ENCODE measurements around the gene ADSS2. TPM values are rescaled to one million over a fixed set of nuclear protein-coding genes. Genes with fewer than 3 reads are reported as not detected.
"Not testable (repeated sequence)": the region's sequence is repeated elsewhere in the genome, so short reads cannot be mapped to it uniquely, and the experiment has no call there.

Gene ADSS2
- total RNA-seq (2014; rRNA removed; shearing (Covaris generic)) = 55.0 and 63.1 TPM in 2 replicates
- polyA plus RNA-seq (2014; cell fraction: nucleus; rRNA removed) = 69.0 and 76.8 TPM in 2 replicates

- no peak for DNase-seq (ENCODE audit: extremely low read depth, low read depth)
Measured at GRCh38 chr1:244451539-244451950, at the start of gene ADSS2. TSS of gene ADSS2 (minus strand) at chr1:244451909. CDS start at chr1:244451817, 92 bp downstream.

DNA sequence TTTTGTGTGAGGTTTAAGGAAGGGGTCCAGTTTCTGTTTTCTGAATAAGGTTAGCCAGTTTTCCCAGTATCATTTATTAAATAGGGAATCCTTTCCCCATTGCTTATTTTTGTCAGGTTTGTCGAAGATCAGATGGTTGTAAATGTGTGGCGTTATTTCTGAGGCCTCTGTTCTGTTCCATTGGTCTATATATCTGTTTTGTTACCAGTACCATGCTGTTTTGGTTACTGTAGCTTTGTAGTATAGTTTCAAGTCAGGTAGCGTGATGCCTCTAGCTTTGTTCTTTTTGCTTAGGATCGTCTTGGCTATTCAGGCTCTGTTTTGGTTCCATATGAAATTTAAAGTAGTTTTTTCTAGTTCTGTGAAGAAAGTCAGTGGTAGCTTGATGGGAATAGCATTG is 48.8 kb upstream of the ADSS2 start:
- DNase-seq (ENCODE audit: extremely low read depth, low read depth) = not testable (repeated sequence)

DNA sequence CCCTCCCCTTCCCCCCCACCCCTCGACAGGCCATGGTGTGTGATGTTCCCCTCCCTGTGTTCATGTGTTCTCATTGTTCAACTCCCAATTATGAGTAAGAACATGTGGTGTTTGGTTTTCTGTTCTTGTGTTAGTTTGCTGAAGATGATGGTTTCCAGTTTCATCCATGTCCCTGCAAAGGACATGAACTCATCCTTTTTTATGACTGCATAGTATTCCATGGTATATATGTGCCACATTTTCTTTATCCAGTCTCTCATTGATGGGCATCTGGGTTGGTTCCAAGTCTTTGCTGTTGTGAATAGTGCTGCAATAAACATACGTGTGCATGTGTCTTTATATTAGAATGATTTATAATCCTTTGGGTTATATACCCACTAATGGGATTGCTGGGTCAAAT is 47.8 kb upstream of the ADSS2 start:
- not testable (repeated sequence) for DNase-seq (ENCODE audit: extremely low read depth, low read depth)

GRCh38 chr1:244497805-244498204 is 46.1 kb upstream of the ADSS2 start:
- DNase-seq (ENCODE audit: extremely low read depth, low read depth) = no peak

DNA sequence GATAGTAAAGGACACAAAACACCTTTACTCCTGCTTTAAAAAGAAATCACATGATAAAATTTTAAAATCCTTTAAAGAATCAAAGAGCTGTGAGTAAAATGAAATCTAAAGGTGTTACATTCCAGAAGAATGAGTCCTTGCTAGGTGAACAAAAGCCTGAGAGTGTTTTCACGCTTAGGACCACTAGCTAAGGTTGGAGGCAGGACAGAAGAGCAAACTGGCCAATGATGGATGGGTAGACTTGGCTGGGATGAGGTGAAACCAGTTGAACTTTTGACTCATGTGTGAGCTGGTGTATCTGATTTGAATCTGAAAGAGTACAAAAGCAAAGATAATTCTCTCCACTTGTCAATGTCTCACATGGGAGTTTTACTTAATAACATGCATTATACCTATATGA is 44.5 kb upstream of the ADSS2 start:
- DNase-seq (ENCODE audit: extremely low read depth, low read depth) = no peak

DNA sequence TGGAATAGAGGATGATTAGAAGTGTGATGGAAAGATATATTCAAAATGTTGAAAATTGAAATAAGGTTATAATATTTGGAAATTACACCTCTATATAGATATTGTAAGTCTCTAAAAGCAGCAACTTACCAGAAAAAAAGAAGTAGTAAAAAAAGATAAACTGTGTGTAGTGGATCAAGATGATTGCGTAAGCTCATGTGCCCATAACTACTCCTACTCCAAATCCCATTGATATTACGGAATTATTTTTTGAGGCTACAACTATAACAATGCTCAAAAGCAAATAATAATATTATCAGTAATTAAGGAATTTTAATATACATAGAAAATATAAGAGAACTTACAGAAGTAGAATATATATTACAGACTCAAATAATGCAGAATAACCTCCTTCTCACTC is 42.9 kb upstream of the ADSS2 start:
- no peak for DNase-seq (ENCODE audit: extremely low read depth, low read depth)

- DNase-seq (ENCODE audit: extremely low read depth, low read depth) = not testable (repeated sequence)
Measured at GRCh38 chr1:244484971-244485370, 33.3 kb upstream of the ADSS2 start.

DNA sequence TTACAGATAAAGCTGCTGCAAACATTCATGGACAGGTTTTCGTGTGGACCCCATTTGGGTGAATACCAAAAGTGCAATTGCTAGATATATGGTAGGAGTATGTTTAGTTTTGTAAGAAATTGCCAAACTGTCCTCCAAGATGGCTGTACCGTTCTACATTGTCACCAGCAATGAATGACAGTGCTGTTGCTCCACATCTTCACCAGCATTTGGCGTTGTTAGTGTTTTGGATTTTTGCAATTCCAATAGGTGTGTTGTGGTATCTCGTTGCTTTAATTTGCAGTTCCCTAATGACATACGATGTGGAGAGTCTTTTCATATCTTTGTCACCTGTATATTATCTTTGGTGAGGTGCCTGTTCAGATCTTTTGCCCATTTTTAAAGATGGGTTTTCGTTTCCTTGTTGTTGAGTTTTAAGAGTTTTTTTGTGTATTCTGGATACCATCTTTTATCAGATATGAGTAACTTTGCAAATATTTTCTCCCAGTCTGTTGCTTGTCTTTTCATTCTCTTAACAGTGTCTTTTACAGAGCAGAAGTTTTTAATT is 21.4 kb upstream of the ADSS2 start:
- DNase-seq (ENCODE audit: extremely low read depth, low read depth) = no peak

GRCh38 chr1:244466724-244467123 is 15.0 kb upstream of the ADSS2 start:
- no peak for DNase-seq (ENCODE audit: extremely low read depth, low read depth)

- DNase-seq (ENCODE audit: extremely low read depth, low read depth) = peak; percentile 92
Measured at GRCh38 chr1:244461245-244462071, 9.7 kb upstream of the ADSS2 start, which contains the start of gene CATSPERE. TSS of gene CATSPERE (plus strand) at chr1:244461273. CDS start at chr1:244461430, 157 bp downstream.

- no peak for DNase-seq (ENCODE audit: extremely low read depth, low read depth)
Measured at GRCh38 chr1:244460197-244460596, 8.5 kb upstream of the ADSS2 start.

DNA sequence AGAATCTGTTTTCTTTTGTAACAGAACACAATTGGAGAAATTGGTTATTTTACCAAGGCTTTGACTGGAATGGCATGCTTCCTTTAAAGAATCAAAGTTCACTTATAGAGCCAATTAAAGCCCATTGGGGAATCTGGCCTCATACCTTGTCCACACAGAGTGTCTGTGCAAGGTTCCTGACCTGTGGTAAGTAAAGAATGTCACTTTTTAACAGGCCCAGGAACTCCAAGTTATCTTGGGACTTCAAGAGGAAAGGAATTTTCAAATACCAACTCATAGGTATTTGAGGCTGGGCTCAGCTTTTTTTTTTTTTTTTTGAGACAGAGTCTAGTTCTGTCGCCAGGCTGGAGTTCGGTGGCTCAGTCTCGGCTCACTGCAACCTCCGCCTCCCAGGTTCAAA is 7.1 kb upstream of the ADSS2 start:
- no peak for DNase-seq (ENCODE audit: extremely low read depth, low read depth)

DNA sequence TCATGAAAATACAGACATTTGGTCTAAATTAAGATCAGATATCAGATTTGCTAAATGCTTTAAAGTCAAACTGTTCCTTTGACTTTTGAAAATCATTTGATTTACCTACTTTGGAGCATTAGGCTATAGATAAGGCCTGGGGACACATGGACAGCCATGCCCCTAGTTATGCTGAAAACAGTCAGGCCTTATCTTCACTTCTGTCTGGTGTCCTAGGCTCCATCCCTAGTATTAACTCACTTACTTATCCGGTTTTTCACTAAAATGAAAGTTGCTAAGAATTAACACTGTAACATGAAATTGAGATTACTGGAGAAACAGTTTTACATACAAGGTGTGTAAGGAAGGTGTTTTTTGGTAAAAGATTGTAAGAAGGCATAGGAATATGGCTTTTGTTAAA is 4.9 kb upstream of the ADSS2 start:
- no peak for DNase-seq (ENCODE audit: extremely low read depth, low read depth)

DNA sequence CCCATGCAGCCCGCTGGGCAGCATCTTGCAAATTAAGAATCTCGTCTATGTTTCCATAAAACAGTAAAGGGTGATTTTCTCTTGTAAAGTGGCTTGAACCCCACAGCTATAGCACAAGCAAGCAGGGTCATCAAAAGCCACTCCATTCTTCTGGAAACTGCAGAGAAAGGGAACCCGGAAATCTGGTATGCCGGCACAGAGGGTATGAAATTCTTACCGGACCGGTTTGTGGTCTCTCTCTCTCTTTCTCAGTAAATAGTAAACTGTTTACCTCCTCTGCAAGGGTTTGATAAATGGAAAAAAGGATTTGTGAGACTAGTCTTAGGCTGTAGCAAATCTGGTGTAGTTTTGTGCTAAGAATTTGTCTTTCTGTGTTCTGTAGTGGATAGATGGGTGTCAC is 2.7 kb upstream of the ADSS2 start:
- DNase-seq (ENCODE audit: extremely low read depth, low read depth) = no peak

DNA sequence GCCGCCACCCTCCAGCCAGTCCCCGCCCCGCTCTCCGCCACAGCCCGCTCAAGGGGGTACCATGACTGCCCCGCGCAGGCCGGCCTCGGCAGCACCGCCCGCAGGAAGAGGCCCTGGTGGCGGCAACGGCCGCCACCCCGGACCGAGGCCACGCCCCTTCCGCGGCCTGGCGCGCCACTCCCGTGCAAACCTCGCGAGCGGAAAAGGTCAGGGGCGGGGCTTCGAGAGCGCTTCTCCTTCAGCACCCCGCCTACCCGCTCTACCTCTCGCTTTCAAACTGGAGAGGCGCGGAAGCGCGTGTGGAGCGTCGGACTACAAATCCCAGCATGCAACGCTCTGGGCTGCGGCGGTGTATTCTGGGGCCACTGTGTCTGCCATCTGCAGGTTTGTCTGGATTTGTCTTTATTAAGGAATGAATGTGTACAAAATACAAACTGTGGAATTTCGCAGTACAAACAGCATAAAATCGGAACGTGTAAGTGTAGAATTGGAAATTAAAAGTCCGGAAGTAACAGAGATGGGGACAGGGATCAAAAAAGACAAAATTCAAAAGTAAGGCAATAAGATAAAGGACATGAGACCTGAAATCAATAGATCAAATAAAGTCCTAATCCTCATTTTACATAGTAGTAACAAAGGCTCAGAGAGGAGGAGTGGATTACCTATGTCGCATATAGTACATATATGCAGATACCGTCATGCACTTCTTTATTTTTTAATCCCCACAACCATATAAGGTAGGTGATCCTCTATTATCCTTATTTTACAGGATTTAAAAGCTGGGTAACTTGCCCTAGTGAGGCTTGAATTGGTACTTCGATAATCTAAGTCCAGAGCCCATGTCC is 464 bp upstream of the ADSS2 start:
- peak; percentile 100 for DNase-seq (ENCODE audit: extremely low read depth, low read depth)

GRCh38 chr1:244450597-244451538 is 841 bp downstream of the ADSS2 start:
- DNase-seq (ENCODE audit: extremely low read depth, low read depth) = peak; percentile 37

DNA sequence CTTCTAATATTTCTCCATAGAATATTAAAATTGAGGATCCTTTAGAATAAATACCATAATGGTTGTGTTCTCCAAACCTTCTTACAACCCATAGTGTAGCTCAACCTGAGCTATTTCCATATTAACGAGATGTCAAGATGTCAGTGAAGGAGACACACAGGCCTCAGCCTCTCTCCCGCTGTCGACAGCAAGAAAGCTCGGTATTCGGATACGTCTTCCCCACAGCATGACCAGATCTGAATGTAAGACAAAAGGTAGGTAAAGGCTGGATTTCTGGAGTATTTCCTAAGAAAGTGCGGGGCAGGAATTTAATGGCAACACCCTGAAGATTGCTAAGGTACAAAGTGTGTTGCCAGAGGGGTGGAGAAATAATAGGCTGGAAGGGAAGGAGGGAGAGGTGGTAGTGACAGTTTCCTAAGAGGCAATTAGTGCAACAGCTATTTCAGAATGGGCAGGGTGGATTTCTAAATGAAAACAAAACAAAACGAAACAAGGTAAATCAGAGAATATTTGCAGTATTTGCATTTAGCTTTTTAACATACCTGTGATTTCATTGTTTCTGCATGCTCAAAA is 1.7 kb downstream of the ADSS2 start:
- no peak for DNase-seq (ENCODE audit: extremely low read depth, low read depth)

GRCh38 chr1:244448279-244449036 is 3.3 kb downstream of the ADSS2 start:
- no peak for DNase-seq (ENCODE audit: extremely low read depth, low read depth)

DNA sequence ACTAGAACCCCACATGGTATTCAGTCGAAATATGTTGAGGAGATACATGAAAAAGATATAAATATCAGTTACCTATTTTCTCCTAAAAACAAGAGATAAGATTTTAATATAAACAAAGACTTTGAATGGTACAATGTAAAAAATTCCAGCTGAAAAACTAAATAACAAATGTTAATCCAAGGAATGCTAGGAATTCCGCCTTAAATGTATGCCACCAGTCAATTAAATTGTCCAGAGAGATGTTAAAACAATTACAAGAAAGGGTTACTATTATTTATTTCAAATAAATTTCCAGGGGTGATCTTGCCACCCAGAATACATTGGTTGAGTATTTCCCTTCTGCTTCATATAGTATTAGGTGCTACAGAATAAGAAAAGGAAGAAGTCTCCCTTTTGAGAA is 4.2 kb downstream of the ADSS2 start:
- no peak for DNase-seq (ENCODE audit: extremely low read depth, low read depth)
